ENCODE data around the gene SWSAP1. TPM values are rescaled to one million over a fixed set of nuclear protein-coding genes. Genes with fewer than 3 reads are reported as not detected.

Gene SWSAP1
- total RNA-seq, 1 donor from 2014 or later: 1.1 TPM

- TF ChIP-seq CTCF (IDR thresholded peaks at IDR 0.05; ENCODE audit: borderline replicate concordance): no peak
- Histone ChIP-seq H3K4me3 (no peak overlapping the region), H3K27ac (replicated peaks) (no peak overlapping the region), H3K27me3 (ENCODE audit: low read depth) (no peaks in the 10 kb centered on the region), H3K36me3 (peaks cover 41% of the 10 kb centered on the region), H3K9me3 (replicated peaks) (no peaks in the 10 kb centered on the region), H3K4me1 (peaks cover 8% of the 10 kb centered on the region)
- no peak for DNase-seq
- intact Hi-C loops (cut with micrococcal nuclease): no loop called here
These were observed 10.1 kb upstream of the SWSAP1 start for GRCh38 chr19:11364296-11364904.

GRCh38 chr19:11364935-11365334 is 9.5 kb upstream of the SWSAP1 start:
- no peak overlapping the region for H3K4me3 ChIP-seq
- intact Hi-C loops (cut with micrococcal nuclease): no loop called here
- H3K9me3 ChIP-seq (replicated peaks): no peaks in the 10 kb centered on the region
- no peak for DNase-seq
- H3K27me3 ChIP-seq (ENCODE audit: low read depth): no peaks in the 10 kb centered on the region
- no peak for TF ChIP-seq CTCF (IDR thresholded peaks at IDR 0.05; ENCODE audit: borderline replicate concordance)
- H3K36me3 ChIP-seq: peaks cover 35% of the 10 kb centered on the region
- H3K27ac ChIP-seq (replicated peaks): no peak overlapping the region
- peaks cover 8% of the 10 kb centered on the region for H3K4me1 ChIP-seq

GRCh38 chr19:11365557-11366117 is 8.8 kb upstream of the SWSAP1 start:
- DNase-seq: no peak
- peaks cover 8% of the 10 kb centered on the region for H3K4me1 ChIP-seq
- no peak overlapping the region for H3K4me3 ChIP-seq
- no peaks in the 10 kb centered on the region for H3K9me3 ChIP-seq (replicated peaks)
- H3K36me3 ChIP-seq: peaks cover 29% of the 10 kb centered on the region
- no peak for TF ChIP-seq CTCF (IDR thresholded peaks at IDR 0.05; ENCODE audit: borderline replicate concordance)
- H3K27ac ChIP-seq (replicated peaks): no peak overlapping the region
- intact Hi-C loops (cut with micrococcal nuclease): no loop called here
- H3K27me3 ChIP-seq (ENCODE audit: low read depth): no peaks in the 10 kb centered on the region

- Histone ChIP-seq H3K27me3 (ENCODE audit: low read depth) (no peaks in the 10 kb centered on the region), H3K36me3 (peaks cover 17% of the 10 kb centered on the region), H3K4me1 (no peaks in the 10 kb centered on the region), H3K9me3 (replicated peaks) (no peaks in the 10 kb centered on the region), H3K4me3 (no peak overlapping the region), H3K27ac (replicated peaks) (no peak overlapping the region)
- intact Hi-C loops (cut with micrococcal nuclease): no loop called here
- no peak for TF ChIP-seq CTCF (IDR thresholded peaks at IDR 0.05; ENCODE audit: borderline replicate concordance)
- DNase-seq: no peak
These were observed 6.9 kb upstream of the SWSAP1 start for GRCh38 chr19:11367528-11367927.

GRCh38 chr19:11370744-11371143 is 3.7 kb upstream of the SWSAP1 start:
- Histone ChIP-seq H3K27ac (replicated peaks) (no peak overlapping the region), H3K4me3 (no peak overlapping the region), H3K36me3 (no peaks in the 10 kb centered on the region), H3K9me3 (replicated peaks) (no peaks in the 10 kb centered on the region), H3K4me1 (peaks cover 15% of the 10 kb centered on the region), H3K27me3 (ENCODE audit: low read depth) (no peaks in the 10 kb centered on the region)
- intact Hi-C loops (cut with micrococcal nuclease): no loop called here
- TF ChIP-seq CTCF (IDR thresholded peaks at IDR 0.05; ENCODE audit: borderline replicate concordance): no peak
- no peak for DNase-seq

All from left ventricle myocardium inferior (tissue), 1 donor.